ENCODE data around the gene PCGF6.
"Not testable (repeated sequence)": the region's sequence is repeated elsewhere in the genome, so short reads cannot be mapped to it uniquely, and the experiment has no call there.

The PCGF6 gene

DNA sequence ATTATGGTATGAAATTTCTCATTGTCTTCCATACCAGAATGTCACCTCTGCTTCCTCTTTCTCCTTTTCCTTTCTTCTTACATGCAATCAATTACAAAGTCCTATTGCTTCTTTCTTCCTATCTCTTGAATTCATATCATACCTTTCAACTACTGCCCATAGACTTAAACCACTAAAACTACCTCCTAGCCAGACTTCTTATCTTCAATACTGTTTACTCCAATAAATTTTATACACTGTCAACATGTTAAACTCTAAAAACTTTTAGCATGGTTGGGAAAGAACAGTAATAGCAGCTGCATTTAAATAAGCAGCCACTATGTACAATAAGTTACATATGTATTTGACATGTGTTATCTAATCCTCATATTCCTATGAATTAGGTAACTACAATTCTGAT lies 34.9 kb downstream of the PCGF6 start:
- DNase-seq (ENCODE audit: low spot score), result no peak

DNA sequence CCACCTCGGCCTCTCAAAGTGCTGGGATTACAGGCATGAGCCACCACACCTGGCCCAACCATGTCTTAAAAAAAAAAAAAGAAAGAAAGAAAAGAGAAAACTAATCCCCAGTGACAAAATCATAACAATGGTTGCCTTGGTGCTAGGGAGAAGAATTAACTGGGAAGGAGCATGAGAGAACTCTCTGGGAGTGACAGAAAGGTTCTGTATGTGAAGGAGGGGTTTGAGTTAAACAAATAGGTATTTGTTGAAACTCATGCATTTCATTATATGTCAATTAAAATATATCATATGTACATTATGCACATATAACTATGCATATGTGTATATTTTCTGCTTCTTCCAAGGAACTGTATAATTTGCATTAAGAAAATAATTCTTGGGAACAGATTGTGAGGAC lies 40.7 kb downstream of the PCGF6 start:
- DNase-seq (ENCODE audit: low spot score), result no peak

DNA sequence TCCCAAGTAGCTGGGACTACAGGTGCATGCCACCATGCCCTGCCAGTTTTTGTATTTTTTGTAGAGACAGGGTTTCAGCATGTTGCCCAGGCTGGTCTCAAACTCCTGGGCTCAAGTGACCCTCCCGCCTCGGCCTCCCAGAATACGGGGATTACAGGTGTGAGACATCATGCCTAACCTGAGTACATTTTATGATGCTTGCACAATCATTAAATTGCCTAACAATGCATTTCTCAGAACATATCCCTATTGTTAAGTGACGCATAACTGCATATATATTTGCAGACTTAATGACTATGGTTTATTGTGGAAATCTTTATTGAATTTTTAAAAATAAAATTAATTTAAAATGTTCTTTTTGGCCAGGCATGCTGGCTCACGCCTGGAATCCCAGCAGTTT lies 43.3 kb downstream of the PCGF6 start:
- DNase-seq (ENCODE audit: low spot score), result no peak

DNA sequence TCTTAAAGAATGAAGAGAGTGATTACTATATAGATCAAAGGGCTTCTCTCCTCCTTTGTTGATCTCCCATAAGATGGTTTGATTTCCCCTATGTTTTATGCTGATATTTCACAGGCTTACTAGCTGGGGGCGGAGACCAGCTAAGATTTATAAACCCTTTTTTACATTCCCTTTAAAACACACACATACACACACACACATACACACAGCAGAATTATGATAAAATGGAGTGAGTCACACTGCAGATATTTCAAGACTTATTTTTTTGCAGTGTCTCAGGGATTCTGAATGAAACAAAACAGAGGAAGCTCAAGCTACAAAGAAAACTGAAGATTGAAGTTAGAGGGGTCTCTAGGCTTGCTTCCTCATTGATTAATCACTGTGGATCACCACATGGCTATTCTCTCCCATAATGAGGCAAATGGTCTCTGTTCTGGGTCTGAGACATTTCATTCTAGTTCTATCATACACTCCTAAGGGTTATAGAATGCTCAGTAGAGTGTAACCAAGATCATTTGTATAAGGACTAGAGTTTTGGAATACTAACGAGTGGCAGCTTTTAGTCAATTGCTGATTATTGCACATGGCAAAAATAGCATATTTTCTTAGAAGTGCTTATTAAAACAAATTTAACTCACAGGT lies 55.4 kb downstream of the PCGF6 start:
- peak; percentile 30 for DNase-seq (ENCODE audit: low spot score)

DNA sequence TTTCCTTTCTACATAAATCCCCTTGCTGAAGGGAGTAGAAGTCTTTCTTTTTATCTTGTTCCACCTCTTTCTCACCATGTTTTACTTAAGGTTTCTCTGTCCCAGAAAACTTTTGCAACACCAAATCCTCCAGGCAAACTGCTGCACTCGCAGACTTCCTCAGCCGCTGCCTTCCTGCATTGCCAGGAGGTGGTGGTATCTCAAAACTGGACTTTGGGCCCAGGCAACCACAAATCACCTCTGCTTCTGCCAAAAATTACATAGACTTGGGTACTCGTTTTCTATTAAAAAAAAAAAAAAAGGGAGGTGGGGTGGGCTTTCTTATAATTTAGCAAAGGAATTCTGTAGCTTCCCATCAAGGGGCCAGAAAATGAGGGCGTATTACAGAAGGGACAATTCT lies 59.4 kb downstream of the PCGF6 start:
- DNase-seq (ENCODE audit: low spot score), result no peak

DNA sequence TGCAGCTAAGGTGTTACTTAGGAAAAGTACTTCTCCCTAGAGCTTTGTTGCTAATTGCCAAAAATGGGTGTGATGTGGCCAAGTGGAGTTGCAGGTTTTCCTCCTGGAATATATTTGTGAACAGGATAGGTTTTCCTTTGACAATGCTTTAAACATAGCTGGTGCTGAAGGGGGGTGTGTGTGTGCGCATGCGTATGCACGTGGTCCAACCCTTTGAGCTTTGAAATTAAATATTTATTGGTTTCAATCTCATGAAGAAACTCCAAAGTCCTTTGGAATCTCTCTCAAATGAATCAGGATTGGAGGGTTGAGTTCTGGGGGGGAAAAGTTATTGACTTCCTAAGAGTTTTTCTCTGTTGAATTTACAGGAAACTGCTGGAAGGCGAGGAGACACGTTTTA lies 62.9 kb downstream of the PCGF6 start:
- no peak for DNase-seq (ENCODE audit: low spot score)

DNA sequence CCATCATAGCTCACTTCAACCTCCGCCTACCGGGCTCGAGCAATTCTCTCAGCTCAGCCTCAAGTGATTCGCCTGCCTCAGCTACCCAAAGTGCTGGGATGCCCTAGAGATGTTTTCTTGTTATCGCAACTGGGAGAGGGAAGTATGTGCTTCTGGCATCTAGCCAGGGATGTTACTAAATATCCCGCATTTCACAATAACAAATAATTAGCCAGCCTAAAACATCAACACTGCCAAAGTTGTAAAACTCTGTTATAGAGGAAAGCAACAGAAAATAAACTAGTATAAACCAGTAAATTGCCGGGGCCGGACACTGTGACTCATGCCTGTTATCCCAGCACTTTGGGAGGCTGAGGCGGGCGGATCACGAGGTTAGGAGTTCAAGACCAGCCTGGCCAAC lies 66.8 kb downstream of the PCGF6 start:
- peak; percentile 9 for DNase-seq (ENCODE audit: low spot score)

DNA sequence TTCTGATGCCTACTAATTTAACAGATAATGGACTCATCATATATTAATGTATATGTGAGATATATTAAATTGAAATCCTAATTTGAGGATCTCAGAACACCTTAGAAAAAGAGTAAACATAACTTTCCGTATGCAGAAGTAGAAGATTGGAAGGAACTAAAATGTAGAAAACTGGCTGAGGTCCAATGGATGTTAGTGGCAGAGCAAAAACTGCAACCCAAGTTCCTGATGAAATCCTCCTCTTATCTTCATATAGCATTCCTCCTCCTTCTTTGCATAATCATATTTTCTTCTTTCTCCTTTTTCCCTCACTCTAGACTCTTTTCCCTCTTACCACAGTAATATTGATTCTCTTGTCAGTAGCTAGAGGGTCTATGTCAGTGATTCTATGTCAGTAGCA lies 68.0 kb downstream of the PCGF6 start:
- DNase-seq (ENCODE audit: low spot score), result no peak

DNA sequence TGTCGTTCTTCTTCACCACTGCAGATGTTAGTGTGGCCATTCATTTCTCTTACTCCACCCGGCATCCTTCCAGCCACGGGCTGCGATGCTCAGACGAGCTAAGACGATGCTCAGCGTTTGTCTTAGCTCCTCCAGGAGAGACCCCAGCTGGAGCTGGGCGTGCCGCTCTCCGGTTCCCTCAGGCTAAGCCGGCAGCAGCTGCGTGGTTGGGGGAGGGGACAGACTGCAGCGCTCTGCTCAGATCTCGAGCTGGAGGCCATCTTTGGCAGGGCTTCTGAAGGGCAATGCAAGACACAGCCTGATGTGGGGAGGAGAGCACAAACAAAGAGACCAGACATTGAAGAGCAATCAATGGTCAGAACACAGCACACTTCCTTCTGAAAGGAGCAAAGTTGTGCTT lies 69.2 kb downstream of the PCGF6 start:
- no peak for DNase-seq (ENCODE audit: low spot score)

DNA sequence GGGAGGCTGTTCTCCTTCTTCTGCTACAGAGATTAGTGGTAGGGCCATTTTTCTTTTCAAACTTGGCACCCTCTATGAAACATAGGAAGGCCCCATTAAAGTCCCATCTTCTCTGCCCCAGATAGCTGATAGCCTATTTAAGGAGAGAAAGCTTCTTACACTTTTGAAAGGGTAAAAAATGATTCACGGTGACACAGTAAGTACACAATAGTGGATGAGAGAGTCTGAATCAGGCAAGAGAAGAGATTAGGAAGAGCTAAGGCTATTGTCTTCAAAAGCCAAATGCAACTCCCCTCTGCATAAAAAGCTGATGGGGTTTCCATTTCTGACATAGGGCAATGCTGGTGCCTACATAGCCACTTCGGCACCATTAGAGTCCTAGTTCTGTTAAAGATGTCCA lies 70.4 kb downstream of the PCGF6 start:
- no peak for DNase-seq (ENCODE audit: low spot score)

DNA sequence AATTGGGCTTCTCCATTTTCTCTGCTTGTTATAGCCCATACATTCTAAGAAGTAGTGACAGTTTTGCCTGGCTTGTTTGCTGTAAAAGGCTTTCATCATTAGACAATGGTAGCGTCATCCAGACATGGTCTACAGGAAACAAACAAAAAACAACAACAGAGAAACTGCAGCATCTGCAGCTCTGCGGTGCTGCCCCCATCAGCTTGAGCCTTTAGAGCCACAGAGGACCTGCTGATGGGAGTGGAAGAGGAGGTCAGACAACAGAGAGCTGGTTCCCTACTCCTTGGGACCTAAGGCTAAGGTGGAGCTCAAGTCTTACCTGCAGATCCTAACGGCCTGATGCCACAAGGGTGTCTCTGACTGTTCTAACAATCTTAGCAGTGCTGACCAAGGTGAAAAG lies 70.9 kb downstream of the PCGF6 start:
- no peak for DNase-seq (ENCODE audit: low spot score)

DNA sequence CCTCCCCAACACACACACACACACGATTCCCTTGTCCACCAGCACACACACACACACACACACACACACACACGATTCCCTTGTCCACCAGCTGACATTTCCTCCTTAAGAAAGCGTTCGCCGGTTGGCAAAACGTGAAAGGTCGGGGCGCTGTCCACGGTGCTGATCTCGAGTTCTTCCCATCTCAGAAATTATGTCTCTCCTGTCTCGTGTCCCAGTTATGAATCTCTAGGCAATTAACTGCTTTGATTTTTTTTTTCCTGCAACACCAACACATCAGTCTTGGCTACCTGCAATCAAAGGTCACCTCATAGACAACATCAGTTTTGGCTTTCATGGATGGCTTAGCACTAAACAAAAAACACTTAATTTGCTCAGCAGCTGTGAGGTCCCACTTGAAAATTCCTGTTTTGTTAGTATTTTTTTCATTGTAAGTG lies 72.1 kb downstream of the PCGF6 start:
- DNase-seq (ENCODE audit: low spot score), result peak; percentile 46

DNA sequence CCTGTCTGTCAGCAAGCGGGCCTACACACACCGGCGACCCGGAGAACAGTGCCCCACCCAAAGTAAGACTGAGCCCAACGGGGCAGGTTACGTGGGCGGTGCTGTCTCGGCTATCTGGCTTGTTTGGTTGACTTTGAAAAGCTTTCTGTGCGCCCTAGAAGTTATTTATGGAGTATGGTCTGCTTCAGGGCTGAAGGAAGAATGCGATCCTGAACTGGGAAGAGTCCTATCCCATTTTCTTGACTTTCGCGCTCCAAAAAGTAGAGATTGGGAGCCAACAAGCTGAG lies 72.5 kb downstream of the PCGF6 start:
- DNase-seq (ENCODE audit: low spot score), result no peak

DNA sequence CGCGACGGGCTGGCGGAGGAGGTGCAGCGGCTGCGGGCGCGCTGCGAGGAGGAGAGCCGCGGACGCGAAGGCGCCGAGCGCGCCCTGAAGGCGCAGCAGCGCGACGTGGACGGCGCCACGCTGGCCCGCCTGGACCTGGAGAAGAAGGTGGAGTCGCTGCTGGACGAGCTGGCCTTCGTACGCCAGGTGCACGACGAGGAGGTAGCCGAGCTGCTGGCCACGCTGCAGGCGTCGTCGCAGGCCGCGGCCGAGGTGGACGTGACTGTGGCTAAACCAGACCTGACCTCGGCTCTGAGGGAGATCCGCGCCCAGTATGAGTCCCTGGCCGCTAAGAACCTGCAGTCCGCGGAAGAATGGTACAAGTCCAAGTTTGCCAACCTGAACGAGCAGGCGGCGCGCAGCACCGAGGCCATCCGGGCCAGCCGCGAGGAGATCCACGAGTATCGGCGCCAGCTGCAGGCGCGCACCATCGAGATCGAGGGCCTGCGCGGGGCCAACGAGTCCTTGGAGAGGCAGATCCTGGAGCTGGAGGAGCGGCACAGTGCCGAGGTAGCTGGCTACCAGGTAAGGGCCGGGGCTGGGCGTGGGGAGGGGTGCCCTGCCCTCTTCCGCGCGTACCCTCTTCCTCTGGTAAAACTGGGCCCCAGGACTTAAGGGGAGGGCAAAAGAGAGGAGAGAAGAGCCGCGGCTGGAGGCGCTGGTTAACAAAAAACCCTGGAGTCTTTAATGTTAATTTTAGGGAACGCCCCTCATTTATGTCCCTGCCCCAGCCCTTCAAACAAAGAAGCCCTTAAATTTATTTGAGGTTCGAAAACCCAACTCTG lies 73.0 kb downstream of the PCGF6 start:
- DNase-seq (ENCODE audit: low spot score), result no peak

DNA sequence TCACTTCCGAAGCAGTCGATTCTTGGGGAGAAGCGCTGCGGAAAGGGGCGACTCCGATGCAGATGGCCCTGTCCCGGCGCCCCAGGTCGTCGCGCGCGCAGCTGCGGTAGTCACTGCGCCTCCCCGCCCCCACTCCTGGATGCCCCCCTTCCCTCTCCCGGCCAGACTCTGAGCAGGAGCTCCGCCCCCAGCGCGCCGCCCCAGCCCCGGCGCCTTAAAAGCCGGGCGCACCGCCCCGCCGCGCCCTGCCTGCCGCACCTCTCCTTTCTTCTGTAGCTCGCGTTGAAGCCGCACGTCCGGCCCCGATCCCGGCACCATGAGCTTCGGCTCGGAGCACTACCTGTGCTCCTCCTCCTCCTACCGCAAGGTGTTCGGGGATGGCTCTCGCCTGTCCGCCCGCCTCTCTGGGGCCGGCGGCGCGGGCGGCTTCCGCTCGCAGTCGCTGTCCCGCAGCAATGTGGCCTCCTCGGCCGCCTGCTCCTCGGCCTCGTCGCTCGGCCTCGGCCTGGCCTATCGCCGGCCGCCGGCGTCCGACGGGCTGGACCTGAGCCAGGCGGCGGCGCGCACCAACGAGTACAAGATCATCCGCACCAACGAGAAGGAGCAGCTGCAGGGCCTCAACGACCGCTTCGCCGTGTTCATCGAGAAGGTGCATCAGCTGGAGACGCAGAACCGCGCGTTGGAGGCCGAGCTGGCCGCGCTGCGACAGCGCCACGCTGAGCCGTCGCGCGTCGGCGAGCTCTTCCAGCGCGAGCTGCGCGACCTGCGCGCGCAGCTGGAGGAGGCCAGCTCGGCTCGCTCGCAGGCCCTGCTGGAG lies 73.8 kb downstream of the PCGF6 start, which contains the start of gene INA:
Gene INA (plus strand): TSS at position 243 of the 817 bp plus-strand sequence. CDS start 74 bp downstream, at position 317.
- DNase-seq (ENCODE audit: low spot score), result peak; percentile 72

DNA sequence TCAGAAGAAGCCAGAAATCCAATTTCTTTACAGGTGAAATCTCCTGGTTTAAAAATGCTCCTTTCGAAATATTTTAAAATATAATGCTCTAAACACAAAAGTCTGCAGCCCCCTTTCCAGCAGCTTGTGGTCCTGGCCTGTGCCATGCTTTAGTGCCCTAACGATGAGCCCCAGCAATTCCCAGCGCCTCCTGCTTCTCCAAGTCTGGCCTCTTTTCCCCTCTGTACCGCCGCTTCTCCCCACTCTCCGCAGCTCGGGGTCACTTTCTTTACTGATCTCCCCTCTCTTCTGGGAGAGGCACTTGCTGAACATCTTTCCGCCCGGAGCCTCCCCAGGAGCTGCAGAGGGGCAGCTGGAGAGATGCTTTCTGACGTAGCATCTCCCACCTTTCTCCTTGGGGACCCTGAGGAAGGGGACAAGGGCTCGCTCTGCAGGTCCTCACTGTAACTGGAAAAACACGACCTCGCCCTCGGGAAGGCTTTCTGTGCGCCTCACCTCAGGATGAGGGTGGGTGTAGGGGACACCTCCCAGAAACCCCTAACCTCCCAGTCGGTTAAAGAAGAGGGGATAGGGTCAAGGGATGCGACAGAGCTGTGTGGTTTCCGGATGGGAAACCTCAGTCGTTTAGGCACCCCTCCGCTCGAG lies 74.6 kb downstream of the PCGF6 start:
- DNase-seq (ENCODE audit: low spot score), result no peak

DNA sequence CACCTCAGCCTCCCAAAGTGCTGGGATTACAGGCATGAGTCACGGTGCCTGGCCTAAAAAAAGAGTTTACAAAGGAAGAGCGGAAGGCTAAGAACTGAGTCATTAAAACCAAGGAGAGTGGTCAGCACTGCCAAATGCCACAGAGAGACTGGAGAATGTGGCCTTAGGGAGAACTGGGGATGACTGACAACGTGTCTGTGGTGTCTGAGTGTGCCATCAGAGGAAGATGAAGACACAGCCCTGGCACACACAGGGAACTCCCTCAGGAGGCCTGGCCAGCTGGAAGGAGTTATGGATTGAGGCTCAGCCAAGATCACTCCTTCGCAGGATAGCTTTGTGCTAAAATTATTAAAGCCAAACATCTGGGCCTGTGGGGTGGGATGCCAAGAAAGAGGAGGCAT lies 77.9 kb downstream of the PCGF6 start:
- DNase-seq (ENCODE audit: low spot score), result peak; percentile 98

DNA sequence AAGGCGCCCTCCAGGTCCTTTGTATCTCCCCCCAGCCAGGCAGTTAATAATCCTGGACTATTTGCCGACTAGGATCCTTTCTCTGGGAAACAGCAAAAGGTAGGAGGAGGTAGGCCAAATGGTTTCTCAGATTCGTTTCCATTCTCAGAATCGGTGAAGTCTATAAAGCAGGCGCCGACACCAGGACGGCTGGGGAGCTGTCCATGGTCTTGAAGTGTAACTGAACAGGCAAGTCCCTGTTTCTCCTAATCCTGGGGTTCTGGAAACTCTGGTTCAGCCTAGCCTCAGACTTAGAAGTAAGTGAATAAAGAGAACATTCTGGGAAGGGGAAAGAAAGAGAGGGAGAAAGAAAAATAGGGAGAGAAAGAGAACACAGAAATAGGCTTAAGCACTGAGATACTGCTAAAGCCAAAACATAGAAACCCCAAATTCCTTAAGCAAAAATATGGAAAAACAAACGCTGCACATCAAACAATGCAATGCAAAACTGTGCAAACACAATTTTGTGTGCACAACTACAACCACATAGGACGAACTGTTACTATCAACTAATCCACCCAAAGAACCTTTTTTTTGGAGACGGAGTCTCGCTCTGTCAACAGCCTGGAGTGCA lies 85.1 kb downstream of the PCGF6 start:
- peak; percentile 60 for DNase-seq (ENCODE audit: low spot score)

DNA sequence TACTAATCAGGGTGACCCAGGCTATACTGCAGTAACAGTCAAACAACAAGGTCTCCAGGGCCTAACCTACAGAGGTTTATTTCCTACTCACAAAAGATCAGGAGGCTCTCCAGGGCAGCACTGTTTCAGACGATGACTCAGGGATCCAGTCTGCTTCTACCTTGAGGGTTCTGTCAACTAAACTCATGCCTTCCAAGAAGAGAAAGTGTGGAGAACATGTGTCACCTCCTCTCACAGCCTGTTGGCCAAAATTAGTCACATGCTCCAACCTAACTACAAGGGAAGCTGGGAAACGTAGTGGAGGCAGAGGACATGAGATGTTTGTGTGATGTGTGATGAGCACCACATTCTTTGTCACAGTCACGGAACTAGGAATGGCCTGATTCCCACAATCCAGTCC lies 88.7 kb downstream of the PCGF6 start:
- DNase-seq (ENCODE audit: low spot score), result peak; percentile 72

DNA sequence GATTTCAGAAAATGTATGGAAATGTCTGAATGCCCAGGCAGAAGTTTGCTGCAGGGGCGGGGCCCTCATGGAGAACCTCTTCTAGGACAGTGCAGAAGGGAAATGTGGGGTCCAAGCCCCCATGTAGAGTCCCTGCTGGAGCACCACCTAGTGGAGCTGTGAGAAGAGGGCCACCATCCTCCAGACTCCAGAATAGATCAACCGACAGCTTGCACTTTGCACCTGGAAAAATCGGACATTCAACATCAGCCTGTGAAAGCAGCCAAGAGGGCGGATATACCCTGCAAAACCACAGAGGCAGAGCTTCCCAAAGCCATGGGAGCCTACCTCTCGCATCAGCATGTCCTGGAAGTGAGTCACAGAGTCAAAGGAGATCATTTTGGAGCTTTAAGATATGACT lies 91.0 kb downstream of the PCGF6 start:
- no peak for DNase-seq (ENCODE audit: low spot score)

DNA sequence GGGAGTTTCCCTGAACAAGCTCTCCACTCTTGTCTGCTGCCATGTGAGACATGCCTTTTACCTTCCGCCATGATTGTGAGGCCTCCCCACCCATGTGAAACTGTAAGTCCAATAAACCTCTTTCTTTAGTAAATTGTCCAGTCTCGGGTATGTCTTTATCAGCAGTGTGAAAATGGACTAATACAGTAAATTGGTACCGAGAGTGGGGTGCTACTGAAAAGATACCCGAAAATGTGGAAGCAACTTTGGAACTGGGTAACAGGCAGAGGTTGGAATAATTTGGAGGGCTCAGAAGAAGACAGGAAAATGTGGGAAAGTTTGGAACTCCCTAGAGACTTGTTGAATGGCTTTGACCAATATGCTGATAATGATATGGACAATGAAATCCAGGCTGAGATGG lies 92.0 kb downstream of the PCGF6 start:
- not testable (repeated sequence) for DNase-seq (ENCODE audit: low spot score)

DNA sequence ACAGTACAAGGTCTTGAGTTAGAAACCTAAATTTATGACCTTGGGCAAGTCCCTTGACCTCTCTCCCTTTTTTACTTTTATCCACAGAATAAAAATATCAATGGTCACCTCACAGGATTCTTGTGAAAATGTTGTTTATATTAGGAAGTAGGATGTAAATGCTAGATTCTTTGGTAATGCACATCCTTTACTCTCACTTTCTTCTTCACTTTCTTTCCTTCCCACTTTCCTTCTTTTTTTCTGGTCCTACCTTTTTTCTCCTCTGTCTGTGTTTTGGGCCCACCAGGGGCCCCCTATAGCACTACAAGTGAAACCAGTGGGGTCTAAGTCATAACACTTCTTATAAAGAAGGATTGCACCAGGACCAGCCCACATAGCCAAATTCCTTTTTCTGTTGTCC lies 93.1 kb downstream of the PCGF6 start:
- no peak for DNase-seq (ENCODE audit: low spot score)

All from kidney tubule cell (primary cell).